B cell (primary cell): ENCODE results near the gene CDKN2B. TPM values are rescaled to one million over a fixed set of nuclear protein-coding genes. Genes with fewer than 3 reads are reported as not detected.

Experiments
- ATAC-seq: fragments of 200-7000 bp; cut with Tn5 transposase; one replicate; pipeline ENCODE4 v1.10.0; 2021; ENCODE audit warnings: low read depth, mild to moderate bottlenecking, moderate number of reproducible peaks, moderate library complexity
- CTCF ChIA-PET: fragments of 350-600 bp; sonication (Branson Sonifier 250); formaldehyde crosslinking; loops from one replicate; lab custom pipeline; 2021; ENCODE audit warnings: antibody characterized with exemption, inconsistent platforms; lab: Charles Lee
- POLR2A ChIA-PET: fragments of 350-600 bp; sonication (Branson Sonifier 250); formaldehyde crosslinking; loops from one replicate; lab custom pipeline; 2021; ENCODE audit warnings: antibody characterized with exemption; lab: Charles Lee
- DNase-seq: peaks from one replicate; pipeline ENCODE4 v3.0.0; 2013
- H2AFZ ChIP-seq: 2 replicates; pipeline ENCODE4 v1.6.1; 2012; ENCODE audit warnings: mild to moderate bottlenecking, low read depth, low read length; ENCODE audit not compliant: insufficient read depth, poor library complexity, severe bottlenecking
- H3K27ac ChIP-seq, 2 donors: 1 replicate in 1 of 2; 2 replicates in 1 of 2; pipeline ENCODE4 v1.5.1; 2012 to 2013; ENCODE audit warnings: low read length in 2 of 2, mild to moderate bottlenecking in 2 of 2, moderate library complexity in 1 of 2
- H3K27me3 ChIP-seq, 4 experiments: fragments of 200-600 bp in 1 of 4; sonication (generic) in 1 of 4; replicated peaks in 1 of 4; 1 replicate in 2 of 4; 2 replicates in 2 of 4; pipeline versions ENCODE4 v1.6.1 to v1.7.0; 2013 to 2016; ENCODE audit warnings: low read length in 3 of 4, mild to moderate bottlenecking in 2 of 4, mixed read lengths in 1 of 4, moderate library complexity in 1 of 4; ENCODE audit not compliant: insufficient read depth in 4 of 4, control insufficient read depth in 3 of 4; ENCODE audit errors: control extremely low read depth in 1 of 4
- H3K36me3 ChIP-seq, 2 experiments: replicated peaks in 1 of 2; 1 replicate in 1 of 2; 2 replicates in 1 of 2; pipeline versions ENCODE4 v1.6.1 to v1.7.1; 2013; ENCODE audit warnings: low read length in 1 of 2; ENCODE audit not compliant: insufficient read depth in 2 of 2, control insufficient read depth in 1 of 2; ENCODE audit errors: control extremely low read depth in 1 of 2, extremely low read depth in 1 of 2
- H3K4me1 ChIP-seq, 2 donors: fragments of 200-600 bp in 1 of 2; sonication (generic) in 1 of 2; 1 replicate in 1 of 2; 2 replicates in 1 of 2; pipeline versions ENCODE4 v1.5.1 to v1.6.1; 2013 to 2017; ENCODE audit warnings: low read length in 2 of 2; ENCODE audit not compliant: control insufficient read depth in 2 of 2, insufficient read depth in 2 of 2
- H3K4me2 ChIP-seq: replicated peaks from 2 replicates; pipeline ENCODE3; 2012; ENCODE audit warnings: mild to moderate bottlenecking, low read depth, low read length; ENCODE audit not compliant: poor library complexity, severe bottlenecking
- H3K4me3 ChIP-seq, 5 experiments: fragments of 200-600 bp in 1 of 5; sonication (generic) in 1 of 5; 1 replicate in 3 of 5; 2 replicates in 2 of 5; pipeline versions ENCODE4 v1.5.1 to v1.7.0; 2011 to 2016; ENCODE audit warnings: low read length in 4 of 5, mild to moderate bottlenecking in 4 of 5, low read depth in 2 of 5, control low read depth in 1 of 5, moderate library complexity in 1 of 5; ENCODE audit not compliant: insufficient read depth in 1 of 5; ENCODE audit errors: control extremely low read depth in 1 of 5, extremely low read depth in 1 of 5
- H3K79me2 ChIP-seq: fragments of 200-600 bp; sonication (generic); one replicate; pipeline ENCODE4 v1.6.0; 2016; ENCODE audit warnings: low read length; ENCODE audit not compliant: control insufficient read depth, insufficient read depth
- H3K9ac ChIP-seq: fragments of 200-600 bp; sonication (generic); 2 replicates; pipeline ENCODE4 v1.6.1; 2017; ENCODE audit warnings: mild to moderate bottlenecking, low read length, moderate library complexity
- H3K9me3 ChIP-seq, 3 donors: one replicate each; pipeline versions ENCODE4 v1.6.1 to v1.7.1; 2013; ENCODE audit warnings: low read length in 2 of 3; ENCODE audit not compliant: control insufficient read depth in 2 of 3, insufficient read depth in 1 of 3; ENCODE audit errors: control extremely low read depth in 1 of 3
- H4K20me1 ChIP-seq: 2 replicates; pipeline ENCODE4 v1.6.0; 2012; ENCODE audit warnings: mild to moderate bottlenecking, low read length; ENCODE audit not compliant: insufficient read depth, control insufficient read depth, poor library complexity, severe bottlenecking
- H3K27ac Mint-ChIP-seq: one replicate; pipeline ENCODE4 v1.8.0; 2021; ENCODE audit warnings: mixed read lengths
- H3K27me3 Mint-ChIP-seq: one replicate; pipeline ENCODE4 v1.8.0; 2021; ENCODE audit warnings: mixed read lengths
- H3K4me1 Mint-ChIP-seq: one replicate; pipeline ENCODE4 v1.8.0; 2021; ENCODE audit warnings: mixed read lengths
- H3K4me3 Mint-ChIP-seq: one replicate; pipeline ENCODE4 v1.8.0; 2021; ENCODE audit warnings: mixed read lengths
- H3K9me3 Mint-ChIP-seq: one replicate; pipeline ENCODE4 v1.8.0; 2022; ENCODE audit warnings: mixed read lengths; ENCODE audit not compliant: insufficient read depth
- CTCF ChIP-seq: fragments of 200-600 bp; IDR thresholded peaks from one replicate; pipeline ENCODE4 v1.8.0; 2022; ENCODE audit warnings: antibody characterized with exemption, mild to moderate bottlenecking
- EZH2 ChIP-seq: IDR thresholded peaks from 2 replicates; pipeline ENCODE4 v1.6.1; 2012; ENCODE audit warnings: borderline replicate concordance, low read depth, mild to moderate bottlenecking, moderate library complexity, low read length; ENCODE audit not compliant: insufficient read depth, poor library complexity, severe bottlenecking
- WGBS: methylation state at CpG from one replicate; pipeline ENCODE4 v1.1.5; 2013; ENCODE audit warnings: missing lambda C conversion rate; ENCODE audit not compliant: insufficient coverage; 5-methylcytosine and 5-hydroxymethylcytosine counted together
- intact Hi-C: fragments of 100-400 bp; cut with micrococcal nuclease; formaldehyde crosslinking; loops from one replicate; pipeline ENCODE4 v1.10.0; 2022
- polyA plus RNA-seq: library from polyadenylated mRNA; depleted of rRNA; stranded (reverse); fragments of >200 nt; gene quantifications from 2 replicates; pipeline ENCODE4 v1.2.3, GENCODE V29; 2012
- total RNA-seq, 2 donors: library from RNA; stranded (reverse); fragments of 120-200 nt in 1 of 2; gene quantifications; 1 replicate in 1 of 2; 2 replicates in 1 of 2; pipeline versions ENCODE4 v1.2.3 to v1.2.4, GENCODE V29; 2013 to 2022

The CDKN2B gene
- total and polyA plus RNA-seq, 2 donors (not counting 1 experiment from before 2014, with no cell fraction given) = 0.36 to 0.42 TPM

DNA sequence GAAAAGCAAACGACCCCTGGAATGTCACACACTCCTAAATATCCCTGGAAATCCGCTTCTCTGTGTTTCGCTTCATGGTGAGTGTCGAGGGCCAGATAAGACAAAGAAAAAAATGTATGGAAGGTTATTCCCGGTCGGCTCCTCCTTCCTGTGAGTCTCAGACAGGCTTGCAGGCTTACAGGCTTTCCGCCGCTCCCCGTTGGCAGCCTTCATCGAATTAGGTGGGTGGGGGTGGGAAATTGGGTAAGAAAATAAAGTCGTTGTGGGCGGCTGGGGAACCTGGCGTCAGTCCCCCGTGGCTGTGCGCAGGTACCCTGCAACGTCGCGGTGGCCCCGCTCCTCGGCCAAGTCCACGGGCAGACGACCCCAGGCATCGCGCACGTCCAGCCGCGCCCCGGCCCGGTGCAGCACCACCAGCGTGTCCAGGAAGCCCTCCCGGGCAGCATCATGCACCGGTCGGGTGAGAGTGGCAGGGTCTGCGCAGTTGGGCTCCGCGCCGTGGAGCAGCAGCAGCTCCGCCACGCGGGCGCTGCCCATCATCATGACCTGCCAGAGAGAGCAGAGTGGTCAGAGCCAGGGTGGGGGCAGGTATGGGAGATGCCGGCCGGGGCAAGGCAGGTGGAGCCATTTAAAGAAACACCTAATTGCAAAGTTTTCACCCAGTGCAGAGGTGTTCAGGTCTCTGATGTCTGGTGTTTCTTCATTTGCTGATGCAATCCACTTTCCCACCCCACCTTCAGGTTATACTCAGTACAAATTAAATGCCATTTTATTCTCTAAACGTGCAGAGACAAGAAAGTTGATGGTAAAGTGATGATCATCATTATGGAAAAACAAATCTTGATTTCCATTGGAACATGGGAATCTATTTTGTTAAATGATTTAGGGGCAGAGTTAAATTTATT, 3.2 kb downstream of the CDKN2B start:
- POLR2A ChIA-PET = no interaction called here
- H3K9me3 Mint-ChIP-seq = no peaks in the 10 kb centered on the region
- H3K4me1 ChIP-seq = peaks cover 30 to 41% of the 10 kb centered on the region in 2 donors
- no peak overlapping the region for H3K9ac ChIP-seq
- intact Hi-C loops = loop anchor here (2.0 kb wide), 2 partner anchors 17 to 33 kb away; no protein-coding TSS in a partner anchor
- H3K4me2 ChIP-seq = peak overlapping the region; percentile 51
- no peaks in the 10 kb centered on the region for H3K79me2 ChIP-seq
- peaks cover 55% of the 10 kb centered on the region for H3K27me3 Mint-ChIP-seq
- no peaks in the 10 kb centered on the region for H3K36me3 ChIP-seq
- no peak overlapping the region for H3K27ac Mint-ChIP-seq
- DNase-seq (peak; percentile 46), ATAC-seq (no peak)
- H3K4me3 Mint-ChIP-seq = peak overlapping the region; percentile 66
- H3K27me3 ChIP-seq = peaks cover 0 to 54% (median 49%) of the 10 kb centered on the region in 4 experiments
- H3K4me1 Mint-ChIP-seq = peaks cover 34% of the 10 kb centered on the region
- no peak overlapping the region for H2AFZ ChIP-seq
- H3K4me3 ChIP-seq = no peak overlapping the region
- H3K27ac ChIP-seq = no peak overlapping the region
- CTCF ChIA-PET = interaction anchor here (3.7 to 6.0 kb wide), 4 partner anchors 9 to 238 kb away, joined by 24 to 105 read pairs (median 58); partner anchors contain the start of genes CDKN2A and CDKN2B-AS1
- 14% methylated on average over 40 of the region's 44 CpGs for WGBS
- TF ChIP-seq EZH2 (no peak), CTCF (no peak)
- peaks cover 8% of the 10 kb centered on the region for H4K20me1 ChIP-seq
- H3K9me3 ChIP-seq = peaks cover 0 to 16% (median 0%) of the 10 kb centered on the region in 3 donors
